A549 (cell line): ENCODE measurements around the gene GLP2R.

ENCODE experiments used
- BHLHE40 ChIP-seq: IDR thresholded peaks from 2 replicates; pipeline ENCODE4 v1.6.1; 2012; ENCODE audit warnings: low read depth, low read length, inconsistent platforms
- CBX2 ChIP-seq: fragments of 200-600 bp; sonication (generic); IDR thresholded peaks from 2 replicates; pipeline ENCODE4 v1.6.1; 2016; ENCODE audit warnings: low read depth, mild to moderate bottlenecking, borderline replicate concordance
- CTCF ChIP-seq: fragments of >200 bp; sonication (Bioruptor Twin); formaldehyde crosslinking; IDR thresholded peaks from 3 replicates; pipeline ENCODE4 v1.5.1; 2016
- E2F6 ChIP-seq: IDR thresholded peaks from 2 replicates; pipeline ENCODE4 v1.6.1; 2012; ENCODE audit warnings: low read depth, borderline replicate concordance
- EP300 ChIP-seq, 2 experiments: fragments of >200 bp; sonication (Bioruptor Twin); formaldehyde crosslinking; IDR thresholded peaks; 2 replicates in 1 of 2; 3 replicates in 1 of 2; pipeline ENCODE4 v1.6.1; 2016 to 2017
- KDM5A ChIP-seq: fragments of 200-600 bp; sonication (generic); IDR thresholded peaks from 2 replicates; pipeline ENCODE4 v1.6.1; 2016; ENCODE audit warnings: antibody characterized with exemption, mild to moderate bottlenecking
- MAX ChIP-seq: IDR thresholded peaks from 2 replicates; pipeline ENCODE4 v1.6.1; 2012
- PHF8 ChIP-seq: fragments of 200-600 bp; sonication (generic); IDR thresholded peaks from 2 replicates; pipeline ENCODE4 v1.6.1; 2016; ENCODE audit warnings: low read depth, mild to moderate bottlenecking, antibody characterized with exemption, moderate library complexity, borderline replicate concordance
- POLR2A ChIP-seq: IDR thresholded peaks from 2 replicates; pipeline ENCODE4 v1.6.1; 2012; ENCODE audit warnings: mild to moderate bottlenecking, low read length
- POLR2AphosphoS2 ChIP-seq: conservative IDR thresholded peaks from 2 replicates; pipeline ENCODE4 v1.6.1; 2012; ENCODE audit warnings: low read length, improper control_type of control experiment, inconsistent platforms
- RAD21 ChIP-seq, 2 experiments: fragments of >200 bp in 1 of 2; sonication (Bioruptor Twin) in 1 of 2; formaldehyde crosslinking in 1 of 2; IDR thresholded peaks in 1 of 2; conservative IDR thresholded peaks in 1 of 2; 2 replicates in 1 of 2; 3 replicates in 1 of 2; pipeline ENCODE4 v1.6.1; 2012 to 2018; ENCODE audit warnings: inconsistent platforms in 1 of 2
- RCOR1 ChIP-seq: fragments of 150-350 bp; IDR thresholded peaks from 2 replicates; pipeline ENCODE4 v1.6.1; 2014; ENCODE audit warnings: antibody characterized with exemption, low read length, low read depth
- RFX5 ChIP-seq: fragments of 450-650 bp; IDR thresholded peaks from 2 replicates; pipeline ENCODE4 v1.7.1; 2014; ENCODE audit warnings: antibody characterized with exemption, mild to moderate bottlenecking, moderate library complexity
- USF2 ChIP-seq: fragments of 450-650 bp; IDR thresholded peaks from 2 replicates; pipeline ENCODE4 v1.6.1; 2014; ENCODE audit warnings: antibody characterized with exemption

- TF ChIP-seq CTCF: no peak
- no peak for TF ChIP-seq KDM5A
- no peak for TF ChIP-seq PHF8
- no peak for TF ChIP-seq POLR2A
- TF ChIP-seq USF2: no peak
- no peak for TF ChIP-seq MAX
- TF ChIP-seq CBX2: no peak
- TF ChIP-seq POLR2AphosphoS2: no peak
- no peak for TF ChIP-seq E2F6
- TF ChIP-seq BHLHE40: no peak
- TF ChIP-seq RCOR1: no peak
- TF ChIP-seq RAD21 (conservative IDR thresholded peaks at IDR 0.05 in 1 of 2, IDR thresholded peaks at IDR 0.05 in 1 of 2): no peak
- no peak for TF ChIP-seq EP300 (IDR thresholded peaks at IDR 0.05)
- TF ChIP-seq RFX5: no peak
Observed at GRCh38 chr17:9938764-9939163, 113.0 kb downstream of the GLP2R start.
